Activated CD8-positive, alpha-beta memory T cell treated with anti-CD3 and anti-CD28 coated beads, Interleukin-2, amount 50 U/mL, for 24 hours (primary cell): Measurements from ENCODE around the gene TLL1.

Source experiments
- DNase-seq: peaks from one replicate; pipeline ENCODE4 v3.0.0-alpha.2; 2020; ENCODE audit errors: extremely low read depth

The TLL1 gene

DNA sequence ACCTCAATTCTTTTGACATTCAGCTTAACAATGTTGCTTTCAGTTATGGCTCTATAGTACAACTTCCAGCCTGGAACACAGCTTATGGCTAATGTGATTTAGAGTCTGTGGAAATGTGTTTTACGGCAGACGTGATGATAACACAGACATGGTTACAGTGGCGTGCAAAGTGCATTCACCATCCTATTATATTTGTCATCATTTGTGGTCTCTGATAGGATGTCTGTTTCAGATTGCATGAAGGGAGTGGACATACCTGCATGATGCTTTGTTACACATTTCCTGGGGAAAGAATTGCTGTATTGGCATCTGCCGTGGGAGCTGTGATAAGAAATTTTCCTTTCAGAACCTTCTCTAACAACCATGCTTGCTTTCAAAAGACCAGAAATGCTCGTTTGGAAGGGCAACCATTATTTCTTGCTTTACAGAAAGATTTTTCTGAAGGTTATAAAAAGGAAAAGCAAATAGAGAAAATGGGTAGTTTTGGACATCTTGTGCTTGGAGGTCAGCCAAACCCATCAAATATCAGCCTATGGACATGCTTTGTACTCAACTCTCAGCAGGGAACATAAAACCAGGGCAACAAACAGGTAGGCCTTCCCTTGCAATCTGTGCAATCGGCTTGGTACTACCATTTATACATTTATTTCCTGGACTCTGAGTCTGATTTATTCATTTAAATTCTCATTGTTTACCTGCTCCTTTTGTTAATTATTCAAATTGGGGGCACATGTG is 273.9 kb downstream of the TLL1 start:
- DNase-seq = no peak
